Ammon's horn (tissue), 1 donor: ENCODE measurements around the gene DNTTIP2.
A peak's percentile ranks its signal among the peaks of the same experiment; 100 is the strongest.
"Not testable (repeated sequence)": the region's sequence is repeated elsewhere in the genome, so short reads cannot be mapped to it uniquely, and the experiment has no call there.

Experiments
- DNase-seq: peaks from one replicate; pipeline ENCODE4 v3.0.0-alpha.2; 2016; ENCODE audit warnings: low spot score

DNTTIP2 gene

DNA sequence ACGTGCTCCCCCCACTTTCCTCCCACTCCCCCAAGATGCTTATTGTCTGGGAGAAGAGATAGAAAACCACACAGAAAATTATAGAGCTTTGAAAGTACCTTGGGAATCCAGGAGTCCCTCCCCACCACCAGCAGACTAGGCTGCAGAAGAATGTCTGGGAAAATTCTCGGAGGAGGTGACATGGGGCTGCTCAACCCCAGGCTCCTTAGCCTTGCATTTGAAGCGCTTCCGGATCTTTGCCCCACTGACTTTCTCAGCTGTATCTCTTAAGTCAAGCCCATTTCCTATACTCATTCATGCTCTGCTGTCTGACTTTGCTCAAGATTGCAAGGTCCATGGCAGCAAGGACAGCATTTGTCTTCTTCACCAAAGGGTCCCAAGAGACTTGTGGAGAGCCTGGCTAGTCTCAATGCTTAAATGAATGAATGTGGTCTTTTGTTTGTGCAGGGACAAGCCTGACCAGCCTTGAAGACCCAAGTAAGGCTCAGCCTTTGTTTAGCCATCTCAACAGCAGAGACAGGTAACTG lies 38.0 kb downstream of the DNTTIP2 start:
- DNase-seq: no peak

DNA sequence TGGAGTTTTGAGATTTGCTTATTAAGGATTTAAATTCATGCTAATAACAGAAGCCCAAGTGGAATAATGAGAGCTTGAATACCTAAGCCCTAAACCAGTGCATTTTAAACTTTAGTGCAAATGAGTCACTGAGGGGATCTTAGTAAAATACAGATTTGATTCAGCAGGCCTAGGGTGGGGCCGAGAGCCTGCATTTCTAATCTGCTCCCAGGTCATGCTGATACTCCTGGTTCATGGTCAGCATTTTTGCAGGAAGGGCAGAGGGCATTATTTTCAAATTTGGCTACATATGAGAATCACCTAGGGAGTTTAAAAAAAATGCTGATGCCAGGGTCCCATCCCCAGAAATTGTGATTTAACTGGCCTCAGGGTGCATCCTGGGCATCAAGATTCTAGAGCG lies 39.3 kb downstream of the DNTTIP2 start:
- no peak for DNase-seq

DNA sequence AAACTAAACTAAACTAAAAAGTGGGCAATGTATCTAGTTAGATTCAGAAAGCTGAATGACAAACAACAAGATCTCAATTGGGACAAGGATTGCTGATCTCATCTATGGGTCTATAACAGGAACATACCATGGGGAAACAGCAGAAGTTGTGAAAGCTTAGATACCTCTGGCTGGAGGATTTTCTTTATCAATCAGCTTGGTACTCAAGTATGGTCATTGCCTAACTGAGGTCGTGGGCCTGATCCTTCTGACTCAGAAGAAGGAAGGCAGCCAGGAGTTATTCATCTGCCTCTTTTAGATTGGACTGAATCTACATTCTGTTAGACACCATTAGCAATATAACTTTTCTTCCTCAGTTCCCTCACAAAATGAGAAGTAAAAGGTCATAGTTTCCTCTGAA lies 39.7 kb downstream of the DNTTIP2 start:
- DNase-seq: peak; percentile 17

DNA sequence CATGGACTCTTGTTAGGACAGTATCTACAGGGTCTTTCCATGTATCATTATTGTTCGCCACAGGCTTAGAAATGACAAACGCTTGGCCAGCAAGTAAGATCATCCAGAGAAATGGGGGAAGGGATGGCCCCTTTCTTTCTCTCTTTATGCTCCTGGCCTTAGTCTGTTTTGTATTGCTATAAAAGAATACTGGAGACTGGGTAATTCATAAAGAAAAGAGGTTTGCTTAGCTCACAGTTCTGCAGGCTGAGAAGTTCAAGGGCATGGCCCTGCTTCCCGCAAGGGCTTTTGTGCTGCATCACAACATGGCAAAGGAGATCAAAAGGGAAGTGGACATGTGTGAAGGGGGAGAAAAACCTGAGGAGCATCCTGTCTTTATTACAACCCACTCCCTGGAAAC lies 41.0 kb downstream of the DNTTIP2 start:
- no peak for DNase-seq

DNA sequence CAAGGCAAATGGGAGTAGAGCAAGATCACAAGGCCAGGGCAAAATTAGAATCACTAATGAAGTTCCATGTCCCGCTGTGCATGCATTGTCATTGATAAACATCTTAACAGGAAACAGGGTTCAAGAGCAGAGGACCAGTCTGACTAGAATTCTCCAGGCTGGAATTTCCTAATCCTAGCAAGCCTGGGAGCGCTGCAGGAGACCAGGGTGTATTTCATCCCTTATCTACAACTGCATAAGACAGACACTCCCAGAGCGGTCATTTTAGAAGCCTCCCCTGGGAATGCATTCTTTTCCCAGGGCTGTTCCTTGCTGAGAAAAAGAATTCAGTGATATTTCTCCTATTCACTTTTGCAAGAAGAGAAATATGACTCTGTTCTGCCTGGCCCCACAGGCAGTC lies 45.7 kb downstream of the DNTTIP2 start:
- DNase-seq: not testable (repeated sequence)

DNA sequence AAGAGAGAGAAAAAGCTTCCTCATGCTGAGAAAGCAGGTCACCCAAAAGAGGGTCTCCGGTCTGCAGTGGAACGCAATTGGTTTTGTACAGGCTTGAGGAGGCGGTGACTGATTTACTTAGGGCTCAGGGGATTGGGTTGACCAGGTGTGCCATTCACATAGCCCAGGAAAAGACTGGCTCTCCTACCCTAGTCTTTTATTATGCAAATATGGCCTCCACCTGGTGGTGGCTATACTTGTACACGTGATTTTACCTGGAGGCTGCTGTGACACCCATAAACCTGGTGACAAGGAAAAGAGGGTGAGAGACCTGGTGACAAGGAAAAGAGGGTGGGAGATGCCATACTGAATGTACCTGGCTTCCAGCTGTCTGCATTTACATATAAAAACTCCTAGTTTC lies 49.9 kb downstream of the DNTTIP2 start:
- DNase-seq: no peak

DNA sequence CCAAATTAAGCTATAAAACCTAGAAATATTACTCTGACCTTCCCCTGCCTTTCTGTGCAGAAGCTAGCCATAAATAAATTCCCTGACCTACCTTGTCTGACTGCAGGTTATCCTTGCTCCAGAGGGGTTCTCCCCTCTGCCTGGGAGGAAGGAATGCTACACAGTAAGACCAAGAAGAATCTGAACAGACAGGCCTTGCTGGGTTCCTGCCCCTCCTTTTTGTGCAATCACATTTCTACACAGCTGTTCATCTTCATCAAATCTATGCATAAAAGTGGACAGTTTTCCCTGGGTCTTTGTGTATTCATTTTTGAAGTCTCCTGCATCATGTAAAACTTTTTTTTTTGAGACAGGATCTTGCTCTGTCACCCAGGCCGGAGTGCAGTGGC lies 50.6 kb downstream of the DNTTIP2 start:
- DNase-seq: no peak

DNA sequence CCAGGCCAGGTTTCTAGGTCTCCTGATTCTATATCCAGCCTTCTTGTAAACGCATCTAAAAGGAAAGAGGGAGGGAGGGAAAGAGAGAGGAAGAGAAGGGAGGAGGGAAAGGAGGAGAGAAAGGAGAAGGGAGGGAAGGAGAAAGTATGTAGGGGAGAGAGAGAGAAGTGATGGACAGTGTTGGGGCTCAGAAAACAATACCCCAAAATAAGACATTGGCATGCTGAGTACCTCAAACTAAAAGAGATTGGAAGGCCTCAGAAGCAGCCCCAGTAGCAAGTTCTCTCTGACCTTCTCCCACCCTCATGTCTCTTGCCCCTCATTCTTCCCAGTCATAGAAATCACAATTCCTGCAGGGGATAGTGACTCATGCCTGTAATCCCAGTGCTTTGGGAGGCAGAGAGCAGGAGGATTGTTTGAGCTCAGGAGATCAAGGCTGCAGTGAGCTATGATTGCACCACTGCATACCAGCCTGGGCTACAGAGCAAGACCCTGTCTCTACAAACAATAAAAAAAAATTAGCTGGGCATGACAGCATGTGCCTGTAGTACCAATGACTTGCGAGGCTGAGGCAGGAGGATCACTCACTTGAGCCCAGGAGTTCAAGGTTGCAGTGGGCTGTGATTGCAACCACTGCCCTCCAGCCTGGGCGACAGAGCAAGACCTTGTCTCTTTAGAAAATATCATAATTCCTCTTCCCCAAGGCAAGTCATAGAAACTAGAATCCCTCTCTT lies 51.2 kb downstream of the DNTTIP2 start:
- DNase-seq: no peak

DNA sequence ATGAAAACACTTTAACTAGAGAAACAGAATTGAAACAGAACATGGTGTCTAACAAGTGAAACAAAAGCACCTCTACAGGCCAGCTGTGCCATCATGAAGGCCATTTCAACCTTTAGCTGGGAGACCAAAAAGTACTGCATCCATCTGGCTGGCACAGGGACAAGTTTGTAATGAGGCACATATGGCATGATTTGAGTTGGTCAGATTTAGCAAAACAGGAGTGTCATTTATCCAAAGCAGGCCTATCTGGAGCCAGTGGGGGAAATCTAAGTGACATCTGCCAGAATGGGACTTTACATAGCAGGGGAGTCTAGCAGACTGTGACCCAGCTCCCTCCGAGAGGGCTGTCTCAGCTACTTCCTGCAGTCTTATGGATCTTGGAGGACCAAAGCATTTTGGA lies 51.9 kb downstream of the DNTTIP2 start:
- no peak for DNase-seq

DNA sequence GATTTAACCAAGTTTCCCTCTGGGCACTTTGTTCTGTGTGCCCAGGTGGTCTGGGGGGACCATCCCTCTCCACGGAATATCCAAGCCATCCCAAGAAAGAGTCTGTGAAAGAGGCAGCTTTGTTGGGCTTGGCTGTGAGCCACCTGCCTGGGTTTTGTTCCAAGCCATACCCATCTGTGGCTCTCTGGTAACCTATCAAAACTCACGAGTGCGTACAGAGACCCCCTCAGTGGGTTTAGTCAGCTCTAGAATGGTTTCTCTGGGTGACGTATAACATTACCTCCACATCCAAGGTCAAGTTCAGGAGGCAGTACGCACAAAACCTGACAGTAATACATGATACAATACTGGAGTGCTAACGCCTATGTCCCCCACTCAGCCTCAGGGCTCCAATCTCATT lies 54.2 kb downstream of the DNTTIP2 start:
- no peak for DNase-seq

DNA sequence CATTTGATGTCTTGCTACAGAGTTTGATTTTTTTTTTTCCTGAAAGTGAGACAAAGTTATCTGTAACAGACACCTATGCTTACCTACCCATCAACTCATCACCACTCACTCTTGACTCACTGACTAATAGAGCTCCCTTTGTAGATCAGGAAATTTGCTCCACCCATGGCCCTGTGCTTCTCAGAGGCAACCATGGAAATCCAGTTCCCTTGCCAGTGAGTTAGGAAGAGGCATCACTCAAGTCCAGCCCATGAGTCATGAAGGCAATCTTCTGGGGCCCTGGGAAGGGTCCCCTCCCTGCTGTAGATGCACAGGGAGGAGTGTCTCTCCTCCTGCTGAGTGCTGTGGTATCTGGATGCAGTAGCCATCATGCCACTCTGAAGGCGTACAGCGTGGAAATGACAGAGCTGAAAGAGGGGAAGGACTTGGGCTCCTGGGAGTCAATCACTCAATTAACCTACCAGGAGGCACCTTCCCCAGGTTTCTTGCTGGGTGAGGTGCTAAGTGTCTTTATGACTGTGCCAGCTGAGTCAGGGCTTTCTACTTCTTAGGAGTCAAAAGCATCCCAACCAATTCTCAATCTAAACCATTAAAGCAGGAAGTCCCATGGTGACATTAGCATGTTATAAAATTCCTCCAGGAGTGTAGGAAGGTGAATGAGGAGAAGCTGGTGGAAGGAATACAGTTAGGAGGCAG lies 56.1 kb downstream of the DNTTIP2 start:
- DNase-seq: no peak

DNA sequence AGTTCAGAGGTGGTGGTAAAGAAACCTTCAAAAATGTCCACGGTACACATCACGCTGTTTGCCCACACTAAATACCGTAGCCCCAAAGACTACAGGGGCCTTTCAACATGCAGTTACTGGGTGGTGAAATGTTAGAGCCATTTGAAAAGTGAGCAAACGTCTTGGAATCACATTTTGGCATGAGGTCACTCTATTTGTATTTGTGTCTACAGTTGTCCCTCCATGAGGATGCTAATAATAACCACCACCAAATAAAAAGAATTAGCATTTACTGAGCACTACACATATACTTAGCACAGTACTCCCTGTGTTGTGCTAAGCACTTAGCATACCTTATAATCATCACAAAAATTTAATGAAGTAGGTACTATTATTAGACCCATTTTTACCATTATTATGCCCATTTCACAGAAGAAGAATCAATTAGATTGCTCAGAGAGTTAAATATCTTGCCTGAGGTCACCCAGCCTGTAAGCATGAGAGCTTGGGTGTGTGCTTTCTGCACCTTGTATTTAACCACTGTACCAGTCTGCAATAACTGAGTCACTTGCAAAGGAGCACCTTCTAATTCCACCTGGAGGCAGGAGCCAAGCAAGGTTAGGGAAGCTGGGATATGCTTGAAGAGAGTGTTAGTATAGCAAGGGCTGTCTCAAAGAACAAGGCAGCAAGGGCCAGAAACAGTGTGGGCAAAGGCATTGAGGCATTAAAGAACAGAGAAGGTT lies 57.4 kb downstream of the DNTTIP2 start:
- DNase-seq: no peak

DNA sequence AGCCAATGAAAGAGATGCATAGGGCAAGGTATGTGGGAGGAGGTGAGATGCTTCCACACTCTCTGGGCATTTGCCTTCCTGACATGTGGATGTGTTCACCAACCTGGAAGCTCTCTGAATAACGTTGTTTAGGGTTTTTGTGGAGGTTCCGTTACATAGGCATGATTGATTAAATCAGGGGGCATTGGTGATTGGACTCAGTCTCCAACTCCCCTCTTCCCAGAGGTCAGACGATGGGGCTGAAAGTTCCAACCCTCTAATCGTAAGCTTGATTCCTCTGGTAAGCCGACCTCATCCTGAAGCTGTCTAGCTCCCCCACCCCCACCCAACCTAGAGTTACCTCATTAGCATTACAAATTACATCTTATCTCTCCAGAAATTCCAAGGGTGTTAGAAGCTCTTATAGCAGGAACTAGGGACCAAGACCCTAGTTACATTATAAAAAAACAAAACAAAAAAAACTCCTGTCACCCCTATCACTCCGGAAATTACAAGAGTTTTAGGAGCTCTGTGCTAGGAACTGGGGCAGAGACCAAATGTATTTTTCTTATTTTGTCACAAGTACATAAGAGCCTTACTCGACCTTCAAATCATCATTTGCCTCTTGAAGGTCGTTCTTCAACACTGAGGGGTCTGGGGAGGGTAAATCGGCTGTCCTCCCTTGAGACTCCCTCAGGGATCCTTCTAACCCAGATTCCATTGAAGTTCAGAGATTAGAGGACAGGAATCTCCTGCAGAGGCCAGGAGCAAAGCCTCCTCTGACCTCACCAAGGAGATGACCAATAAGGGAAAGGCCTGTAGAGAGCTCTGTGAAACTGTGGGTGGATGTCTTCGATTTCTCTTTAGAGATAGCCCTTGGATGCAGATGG lies 58.2 kb downstream of the DNTTIP2 start:
- DNase-seq: no peak

DNA sequence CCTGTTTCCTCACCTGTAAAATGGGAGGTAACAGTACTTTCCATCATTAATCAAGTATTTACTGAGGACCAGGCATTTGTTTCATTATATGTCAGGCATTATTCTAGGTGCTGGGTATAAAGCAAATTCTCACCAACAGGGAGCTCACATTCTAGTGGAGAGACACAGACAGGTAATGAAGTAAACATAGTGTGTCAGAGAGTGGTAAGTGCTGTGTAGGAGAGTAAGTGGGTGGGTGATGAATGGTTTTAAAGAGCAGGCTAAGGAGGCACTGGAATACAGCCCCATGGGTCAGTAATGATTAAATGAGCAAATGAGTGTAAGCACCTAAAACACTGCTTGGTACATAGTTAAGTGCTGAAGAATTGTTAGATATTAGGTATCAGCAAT lies 60.4 kb downstream of the DNTTIP2 start:
- no peak for DNase-seq

DNA sequence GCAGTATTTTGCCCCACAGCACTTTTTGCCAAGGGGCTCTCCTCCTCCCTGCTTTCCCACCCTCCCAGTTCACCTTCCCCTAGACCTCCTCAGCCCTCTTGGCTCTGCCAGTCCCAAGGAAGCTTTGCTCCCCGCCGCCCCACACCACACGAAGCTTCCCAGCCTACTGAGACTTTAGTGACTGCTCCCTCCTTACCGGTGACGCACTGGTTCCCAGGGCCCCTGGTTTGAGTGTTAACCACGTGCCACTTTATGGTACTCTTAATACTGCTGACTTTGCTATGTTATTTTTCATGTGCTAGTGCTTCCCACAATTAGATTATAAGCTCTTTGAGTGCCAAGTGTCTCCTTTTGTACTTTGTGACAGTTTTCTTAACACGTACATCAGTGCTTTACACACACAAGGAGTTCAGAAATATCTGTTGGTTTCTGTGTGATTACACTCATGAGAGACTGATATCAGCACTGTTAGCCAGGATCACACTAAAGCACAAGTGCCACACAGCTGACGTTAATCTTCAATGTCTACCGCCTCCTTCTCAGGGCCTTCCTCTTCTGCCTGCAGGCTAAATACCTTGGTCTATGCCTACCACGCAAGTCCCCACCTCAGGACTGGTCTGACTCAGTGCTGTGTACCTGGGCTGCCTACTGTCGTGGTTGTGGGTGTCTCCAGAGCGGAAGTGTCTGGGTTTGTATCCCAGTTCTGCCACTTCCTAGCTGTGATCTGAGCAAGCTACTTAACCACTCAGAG lies 61.0 kb downstream of the DNTTIP2 start:
- DNase-seq: no peak

DNA sequence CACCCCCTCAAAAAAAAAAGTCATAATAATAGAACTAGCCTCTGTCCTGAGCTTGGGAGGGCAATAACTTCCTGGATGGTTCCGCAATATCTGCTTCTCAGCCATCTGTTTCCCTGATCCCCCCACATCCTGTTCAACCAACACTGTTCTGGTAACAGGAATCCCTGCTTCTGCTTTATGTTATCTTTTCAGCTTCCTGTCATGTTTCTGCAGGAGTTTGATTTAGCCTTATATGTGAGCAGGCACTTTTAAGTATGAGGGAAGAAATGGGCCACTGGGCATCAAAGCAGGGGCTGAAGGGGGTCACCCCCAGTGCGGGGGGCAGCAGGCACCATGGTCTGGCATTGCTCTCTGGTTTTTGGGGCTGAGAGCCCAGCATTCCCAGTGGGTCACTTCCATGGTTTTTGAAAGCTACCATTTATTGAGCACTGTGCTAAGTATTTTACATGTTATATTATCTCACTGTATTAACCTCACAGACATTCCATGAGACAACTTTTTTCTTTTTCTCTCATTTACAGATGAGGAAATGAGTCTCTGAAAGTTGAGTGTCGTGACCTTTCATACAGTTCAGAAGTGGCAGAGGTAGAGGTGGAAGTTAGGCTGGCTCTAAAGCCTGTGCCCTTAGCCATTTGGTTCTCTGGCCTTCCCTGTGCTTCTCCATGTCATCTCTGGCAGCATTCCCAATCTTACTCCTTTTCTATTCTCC lies 61.9 kb downstream of the DNTTIP2 start:
- DNase-seq: peak; percentile 69
